Upper lobe of left lung (tissue), 4 donors: ENCODE results near the gene UFC1.

Experiments used
- EP300 ChIP-seq, 4 donors: sonication (generic); formaldehyde crosslinking; IDR thresholded peaks; one replicate each; pipeline ENCODE4 v1.5.1; 2017; ENCODE audit warnings: antibody characterized with exemption in 4 of 4, control low read depth in 2 of 4
- POLR2A ChIP-seq, 4 donors: fragments of 450-650 bp; IDR thresholded peaks; one replicate each; pipeline ENCODE4 v1.5.1; 2016 to 2017; ENCODE audit warnings: antibody characterized with exemption in 4 of 4, mild to moderate bottlenecking in 2 of 4
- TF ChIP-seq, protein P1 (sequence below), 6 experiments: fragments of 450-650 bp in 4 of 6; fragments of 200-600 bp in 2 of 6; sonication (generic) in 2 of 6; IDR thresholded peaks; one replicate each; pipeline ENCODE4 v1.5.1; 2016 to 2019; ENCODE audit warnings: antibody characterized with exemption in 6 of 6

DNA sequence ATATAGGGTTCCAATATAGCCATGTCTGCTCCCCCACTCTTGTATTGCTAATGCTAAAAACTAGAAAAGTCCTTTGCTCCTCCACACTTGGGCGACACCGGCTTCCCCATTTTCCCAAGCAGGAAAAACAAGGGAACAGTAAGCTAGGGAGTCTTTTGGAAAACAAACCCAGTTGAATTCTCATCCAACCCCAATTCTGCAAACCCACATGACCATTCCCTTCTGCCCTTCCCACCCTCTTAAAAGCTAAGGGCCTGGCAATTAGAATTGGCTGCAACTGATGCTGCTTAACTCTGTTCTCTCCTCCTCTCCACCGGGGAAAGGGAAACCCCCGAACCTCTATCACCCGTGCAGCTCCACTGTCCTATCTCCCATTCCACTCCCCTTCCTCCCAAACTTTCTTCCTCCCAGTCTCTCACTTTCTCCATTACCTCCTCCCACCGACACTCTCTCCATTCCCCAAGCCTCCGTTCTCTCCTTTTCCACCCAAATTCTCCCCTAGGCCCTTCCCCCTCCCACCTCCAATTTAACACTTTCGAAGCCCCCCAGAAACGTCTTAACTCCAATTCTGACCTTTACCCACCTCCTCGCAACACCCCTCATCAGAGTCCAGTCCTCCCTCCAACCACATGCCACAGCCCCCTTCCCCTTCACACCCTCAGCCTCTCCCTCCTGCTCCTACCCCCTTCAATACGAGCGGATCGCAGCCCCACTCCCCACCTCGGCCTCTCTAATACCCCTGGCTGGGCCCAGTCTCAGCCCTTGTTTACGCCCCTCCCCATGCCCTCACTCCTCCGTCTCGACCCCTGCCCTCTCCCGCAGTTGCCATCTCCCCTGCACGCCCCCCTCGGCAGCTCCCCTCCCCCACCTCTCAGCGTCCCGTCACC is 22.0 kb upstream of the UFC1 start:
- TF ChIP-seq, protein P1, sequence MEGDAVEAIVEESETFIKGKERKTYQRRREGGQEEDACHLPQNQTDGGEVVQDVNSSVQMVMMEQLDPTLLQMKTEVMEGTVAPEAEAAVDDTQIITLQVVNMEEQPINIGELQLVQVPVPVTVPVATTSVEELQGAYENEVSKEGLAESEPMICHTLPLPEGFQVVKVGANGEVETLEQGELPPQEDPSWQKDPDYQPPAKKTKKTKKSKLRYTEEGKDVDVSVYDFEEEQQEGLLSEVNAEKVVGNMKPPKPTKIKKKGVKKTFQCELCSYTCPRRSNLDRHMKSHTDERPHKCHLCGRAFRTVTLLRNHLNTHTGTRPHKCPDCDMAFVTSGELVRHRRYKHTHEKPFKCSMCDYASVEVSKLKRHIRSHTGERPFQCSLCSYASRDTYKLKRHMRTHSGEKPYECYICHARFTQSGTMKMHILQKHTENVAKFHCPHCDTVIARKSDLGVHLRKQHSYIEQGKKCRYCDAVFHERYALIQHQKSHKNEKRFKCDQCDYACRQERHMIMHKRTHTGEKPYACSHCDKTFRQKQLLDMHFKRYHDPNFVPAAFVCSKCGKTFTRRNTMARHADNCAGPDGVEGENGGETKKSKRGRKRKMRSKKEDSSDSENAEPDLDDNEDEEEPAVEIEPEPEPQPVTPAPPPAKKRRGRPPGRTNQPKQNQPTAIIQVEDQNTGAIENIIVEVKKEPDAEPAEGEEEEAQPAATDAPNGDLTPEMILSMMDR (IDR thresholded peaks at IDR 0.05): no peak
- TF ChIP-seq EP300 (IDR thresholded peaks at IDR 0.05) (no peak), POLR2A (IDR thresholded peaks at IDR 0.05) (no peak)
